ENCODE measurements around the gene VILL. TPM values are rescaled to one million over a fixed set of nuclear protein-coding genes. Genes with fewer than 3 reads are reported as not detected.

The VILL gene
- polyA plus RNA-seq, 2 of the 4 experiments (the other 2 are of a cell fraction): 0.05 to 0.22 TPM

- DNase-seq (ENCODE audit: low read depth in 1 of 2, low spot score in 1 of 2) (peak in 1 of 2 experiments; percentile 29), FAIRE-seq (no peak), ATAC-seq (no peak)
- Histone ChIP-seq H3K27ac (no peak overlapping the region), H3K4me3 (no peak overlapping the region), H3K4me1 (peaks cover 15% of the 10 kb centered on the region), H3K4me2 (no peak overlapping the region), H3K9me3 (no peaks in the 10 kb centered on the region)
- ChIA-PET POLR2A (no interaction called here), CTCF (interaction anchor here (0.9 to 5.5 kb wide), 10 partner anchors 10 to 478 kb away, joined by 3 to 52 read pairs (median 5); partner anchors contain the start of gene DLEC1)
- WGBS (ENCODE audit: missing lambda C conversion rate): 90% methylated on average over 6 of the region's 9 CpGs
- TF ChIP-seq POLR2A (IDR thresholded peaks at IDR 0.05; ENCODE audit: low read length) (no peak), BCL3 (IDR thresholded peaks at IDR 0.05) (no peak), ZNF302 (CRISPR knock-in tag; IDR thresholded peaks at IDR 0.05) (no peak), FOSL2 (IDR thresholded peaks at IDR 0.05) (no peak), FOSL2 (CRISPR knock-in tag; IDR thresholded peaks at IDR 0.05) (no peak), CTCF (IDR thresholded peaks at IDR 0.05) (no peak), RARB (CRISPR knock-in tag; IDR thresholded peaks at IDR 0.05) (no peak), PBX3 (IDR thresholded peaks at IDR 0.05) (no peak), USF2 (IDR thresholded peaks at IDR 0.05) (no peak), RCOR1 (IDR thresholded peaks at IDR 0.05; ENCODE audit: low read depth, low read length) (no peak), JUN (IDR thresholded peaks at IDR 0.05) (no peak), ZFP36 (IDR thresholded peaks at IDR 0.05; ENCODE audit: borderline replicate concordance, partially characterized antibody) (no peak), HEYL (CRISPR knock-in tag; IDR thresholded peaks at IDR 0.05) (no peak), HES2 (IDR thresholded peaks at IDR 0.05) (no peak), JUNB (IDR thresholded peaks at IDR 0.05) (no peak), KDM1A (IDR thresholded peaks at IDR 0.05; ENCODE audit: low read depth) (no peak), CHD4 (IDR thresholded peaks at IDR 0.05; ENCODE audit: borderline replicate concordance) (no peak)
Measured at GRCh38 chr3:38001456-38002081, 11.0 kb downstream of the VILL start.

- ATAC-seq: no peak
- peaks cover 15% of the 10 kb centered on the region for H3K4me1 ChIP-seq
- POLR2A ChIA-PET: no interaction called here
- no peak overlapping the region for H3K4me3 ChIP-seq
- WGBS (ENCODE audit: missing lambda C conversion rate): 73% methylated on average over 5 of the region's 6 CpGs
- no peak for FAIRE-seq
- CTCF ChIA-PET: interaction anchor here (0.9 to 5.5 kb wide), 11 partner anchors 9 to 477 kb away, joined by 3 to 52 read pairs (median 7); no protein-coding TSS in a partner anchor
- H3K27ac ChIP-seq: no peak overlapping the region
- H3K9me3 ChIP-seq: no peaks in the 10 kb centered on the region
- no peak for TF ChIP-seq HDAC2 (IDR thresholded peaks at IDR 0.05)
- TF ChIP-seq EHF (CRISPR knock-in tag; IDR thresholded peaks at IDR 0.05): no peak
- TF ChIP-seq HOXB13 (CRISPR knock-in tag; IDR thresholded peaks at IDR 0.05; ENCODE audit: low read depth): no peak
- no peak for TF ChIP-seq ZSCAN20 (CRISPR knock-in tag; IDR thresholded peaks at IDR 0.05)
- no peak for TF ChIP-seq JUN (IDR thresholded peaks at IDR 0.05)
- no peak for TF ChIP-seq SMC3 (IDR thresholded peaks at IDR 0.05)
- no peak for TF ChIP-seq ZC3H11A (IDR thresholded peaks at IDR 0.05)
- H3K4me2 ChIP-seq: no peak overlapping the region
- DNase-seq (ENCODE audit: low read depth in 1 of 2, low spot score in 1 of 2): no peak
Measured at GRCh38 chr3:38002291-38002876, 11.8 kb downstream of the VILL start.
